ENCODE measurements around the gene SSC5D. TPM values are rescaled to one million over a fixed set of nuclear protein-coding genes. Genes with fewer than 3 reads are reported as not detected.

Gene SSC5D
- total and polyA plus RNA-seq, 9 of the 15 experiments (the other 6 are each of a cell fraction or from before 2014, with no cell fraction given) = 0.04 to 0.71 (median 0.14) TPM; not detected in 2

- TF ChIP-seq TSHZ1 (CRISPR knock-in tag; IDR thresholded peaks at IDR 0.05) (no peak), ZNF316 (IDR thresholded peaks at IDR 0.05) (no peak), ZNF449 (CRISPR knock-in tag; IDR thresholded peaks at IDR 0.05) (no peak), SAFB (IDR thresholded peaks at IDR 0.05; ENCODE audit: borderline replicate concordance, low read depth, low read length) (no peak), TFE3 (CRISPR knock-in tag; IDR thresholded peaks at IDR 0.05) (no peak), NELFE (IDR thresholded peaks at IDR 0.05; ENCODE audit: insufficient read depth, insufficient read length) (no peak), FOXJ2 (tag; IDR thresholded peaks at IDR 0.05) (no peak), DPF2 (IDR thresholded peaks at IDR 0.05) (no peak), HINFP (tag; conservative IDR thresholded peaks at IDR 0.05; ENCODE audit: low read depth) (no peak), BDP1 (IDR thresholded peaks at IDR 0.05; ENCODE audit: insufficient read depth, insufficient read length) (no peak), MXD1 (CRISPR knock-in tag; IDR thresholded peaks at IDR 0.05; ENCODE audit: borderline replicate concordance, poor library complexity, severe bottlenecking) (no peak), ZNF77 (CRISPR knock-in tag; IDR thresholded peaks at IDR 0.05) (no peak), ZNF76 (CRISPR knock-in tag; IDR thresholded peaks at IDR 0.05; ENCODE audit: borderline replicate concordance) (no peak), PML (IDR thresholded peaks at IDR 0.05; ENCODE audit: low read length) (no peak), SMAD4 (CRISPR knock-in tag; conservative IDR thresholded peaks at IDR 0.05) (0 out of 2 replicates have a peak, but pooled peaks have one; percentile 31), ZNF140 (CRISPR knock-in tag; IDR thresholded peaks at IDR 0.05) (no peak)
Measured at GRCh38 chr19:55486971-55487923, 989 bp upstream of the SSC5D start (continued).
